Measurements from ENCODE around the gene NDST4.

NDST4 gene

GRCh38 chr4:114864060-114864459 is 249.4 kb downstream of the NDST4 start:
- Histone ChIP-seq H3K9ac (ENCODE audit: low read length) (no peak overlapping the region), H3K27ac (ENCODE audit: low read length) (no peak overlapping the region), H3K36me3 (replicated peaks; ENCODE audit: low read depth, low read length) (no peaks in the 10 kb centered on the region), H3K4me2 (ENCODE audit: low read length) (peak overlapping the region; percentile 38), H2AFZ (ENCODE audit: low read depth, low read length) (no peak overlapping the region), H3K9me3 (ENCODE audit: insufficient read depth, low read length) (no peaks in the 10 kb centered on the region), H3K4me1 (ENCODE audit: low read length) (peaks cover 41% of the 10 kb centered on the region), H3K79me2 (ENCODE audit: low read length) (no peaks in the 10 kb centered on the region), H3K4me3 (ENCODE audit: low read length) (no peak overlapping the region), H4K20me1 (ENCODE audit: insufficient read depth, low read length) (no peaks in the 10 kb centered on the region), H3K27me3 (ENCODE audit: low read depth, low read length) (no peaks in the 10 kb centered on the region)
- TF ChIP-seq EZH2phosphoT487 (IDR thresholded peaks at IDR 0.05; ENCODE audit: low read depth) (no peak), CTCF (IDR thresholded peaks at IDR 0.05; ENCODE audit: low read depth, low read length) (no peak)

- no peak overlapping the region for H3K4me3 ChIP-seq (ENCODE audit: low read length)
- TF ChIP-seq CTCF (IDR thresholded peaks at IDR 0.05; ENCODE audit: low read depth, low read length), result no peak
- TF ChIP-seq EZH2phosphoT487 (IDR thresholded peaks at IDR 0.05; ENCODE audit: low read depth), result no peak
- no peak overlapping the region for H2AFZ ChIP-seq (ENCODE audit: low read depth, low read length)
Measured at GRCh38 chr4:114860786-114861185, 252.6 kb downstream of the NDST4 start.

GRCh38 chr4:114857831-114858230 is 255.6 kb downstream of the NDST4 start:
- H3K27ac ChIP-seq (ENCODE audit: low read length), result no peak overlapping the region

More at GRCh38 chr4:114860786-114861185, 252.6 kb downstream of the NDST4 start:
- Histone ChIP-seq H3K4me1 (ENCODE audit: low read length) (peaks cover 19% of the 10 kb centered on the region), H3K9ac (ENCODE audit: low read length) (no peak overlapping the region), H3K27me3 (ENCODE audit: low read depth, low read length) (no peaks in the 10 kb centered on the region), H3K36me3 (replicated peaks; ENCODE audit: low read depth, low read length) (no peaks in the 10 kb centered on the region), H4K20me1 (ENCODE audit: insufficient read depth, low read length) (no peaks in the 10 kb centered on the region), H3K4me2 (ENCODE audit: low read length) (no peak overlapping the region), H3K79me2 (ENCODE audit: low read length) (no peaks in the 10 kb centered on the region), H3K27ac (ENCODE audit: low read length) (no peak overlapping the region), H3K9me3 (ENCODE audit: insufficient read depth, low read length) (no peaks in the 10 kb centered on the region)

GRCh38 chr4:114839986-114840385 is 273.4 kb downstream of the NDST4 start:
- H3K27me3 ChIP-seq (ENCODE audit: low read depth, low read length), result no peaks in the 10 kb centered on the region
- peak overlapping the region; percentile 32 for H3K4me2 ChIP-seq (ENCODE audit: low read length)
- H2AFZ ChIP-seq (ENCODE audit: low read depth, low read length), result peak overlapping the region; percentile 68
- no peak overlapping the region for H3K9ac ChIP-seq (ENCODE audit: low read length)
- H3K79me2 ChIP-seq (ENCODE audit: low read length), result no peaks in the 10 kb centered on the region
- H3K27ac ChIP-seq (ENCODE audit: low read length), result peak overlapping the region; percentile 12; the same call in 1 of the 2 replicates
- no peaks in the 10 kb centered on the region for H3K9me3 ChIP-seq (ENCODE audit: insufficient read depth, low read length)
- TF ChIP-seq EZH2phosphoT487 (IDR thresholded peaks at IDR 0.05; ENCODE audit: low read depth), result no peak
- no peak for TF ChIP-seq CTCF (IDR thresholded peaks at IDR 0.05; ENCODE audit: low read depth, low read length)
- no peaks in the 10 kb centered on the region for H4K20me1 ChIP-seq (ENCODE audit: insufficient read depth, low read length)
- H3K4me1 ChIP-seq (ENCODE audit: low read length), result peaks cover 10% of the 10 kb centered on the region
- H3K36me3 ChIP-seq (replicated peaks; ENCODE audit: low read depth, low read length), result no peaks in the 10 kb centered on the region
- H3K4me3 ChIP-seq (ENCODE audit: low read length), result no peak overlapping the region

More at GRCh38 chr4:114857831-114858230, 255.6 kb downstream of the NDST4 start:
- no peaks in the 10 kb centered on the region for H3K27me3 ChIP-seq (ENCODE audit: low read depth, low read length)
- no peak overlapping the region for H3K4me3 ChIP-seq (ENCODE audit: low read length)
- H3K9me3 ChIP-seq (ENCODE audit: insufficient read depth, low read length), result no peaks in the 10 kb centered on the region
- H3K79me2 ChIP-seq (ENCODE audit: low read length), result no peaks in the 10 kb centered on the region
- H3K9ac ChIP-seq (ENCODE audit: low read length), result no peak overlapping the region
- H3K36me3 ChIP-seq (replicated peaks; ENCODE audit: low read depth, low read length), result no peaks in the 10 kb centered on the region
- H4K20me1 ChIP-seq (ENCODE audit: insufficient read depth, low read length), result no peaks in the 10 kb centered on the region
- H3K4me2 ChIP-seq (ENCODE audit: low read length), result no peak overlapping the region
- TF ChIP-seq CTCF (IDR thresholded peaks at IDR 0.05; ENCODE audit: low read depth, low read length), result no peak
- TF ChIP-seq EZH2phosphoT487 (IDR thresholded peaks at IDR 0.05; ENCODE audit: low read depth), result no peak
- no peaks in the 10 kb centered on the region for H3K4me1 ChIP-seq (ENCODE audit: low read length)
- H2AFZ ChIP-seq (ENCODE audit: low read depth, low read length), result no peak overlapping the region
